HL-60 (cell line): ENCODE data around the gene BRME1.

Source experiments
- CTCF ChIP-seq: IDR thresholded peaks from one replicate; pipeline ENCODE4 v1.5.1; 2011; ENCODE audit warnings: low read length, control low read depth, inconsistent platforms; ENCODE audit not compliant: insufficient read depth
- GABPA ChIP-seq: IDR thresholded peaks from 2 replicates; pipeline ENCODE4 v1.6.1; 2012; ENCODE audit warnings: low read depth
- REST ChIP-seq: IDR thresholded peaks from 2 replicates; pipeline ENCODE4 v1.6.1; 2012; ENCODE audit warnings: low read depth; ENCODE audit not compliant: insufficient replicate concordance

- no peak for TF ChIP-seq CTCF
- TF ChIP-seq GABPA = no peak
- no peak for TF ChIP-seq REST
Observed at GRCh38 chr19:13861392-13861713, 44.6 kb downstream of the BRME1 start.
